Testis (tissue), 2 donors: Measurements from ENCODE around the gene KRT8.

Experiments
- POLR2A ChIP-seq: fragments of 450-650 bp; IDR thresholded peaks from one replicate; pipeline ENCODE4 v1.6.1; 2017; ENCODE audit warnings: antibody characterized with exemption, mild to moderate bottlenecking, moderate library complexity
- TF ChIP-seq, protein P1 (sequence below), 3 experiments: fragments of 450-650 bp in 2 of 3; fragments of 200-600 bp in 1 of 3; sonication (generic) in 1 of 3; IDR thresholded peaks; one replicate each; pipeline ENCODE4 v1.5.1; 2016 to 2019; ENCODE audit warnings: antibody characterized with exemption in 3 of 3, mild to moderate bottlenecking in 2 of 3, moderate library complexity in 1 of 3

DNA sequence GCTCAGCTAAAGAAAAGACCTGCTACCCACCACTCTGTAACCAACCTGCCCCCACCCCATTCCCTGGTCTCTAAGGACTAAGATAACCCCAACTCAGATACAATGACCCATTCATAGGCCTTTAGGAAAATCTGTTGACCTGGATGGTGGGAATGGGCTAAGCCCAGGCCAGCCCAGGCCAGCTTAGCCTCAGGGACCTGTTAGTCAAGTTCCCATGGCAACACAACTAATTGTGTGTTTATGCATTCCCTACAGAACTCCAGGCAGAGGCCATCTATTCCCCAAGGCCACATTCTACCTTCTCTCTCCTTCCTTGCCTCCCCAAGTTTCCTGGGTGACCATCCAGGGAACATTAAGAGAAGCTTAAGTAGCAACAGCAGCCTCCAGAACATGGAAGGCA is 16.1 kb upstream of the KRT8 start:
- TF ChIP-seq, protein P1, sequence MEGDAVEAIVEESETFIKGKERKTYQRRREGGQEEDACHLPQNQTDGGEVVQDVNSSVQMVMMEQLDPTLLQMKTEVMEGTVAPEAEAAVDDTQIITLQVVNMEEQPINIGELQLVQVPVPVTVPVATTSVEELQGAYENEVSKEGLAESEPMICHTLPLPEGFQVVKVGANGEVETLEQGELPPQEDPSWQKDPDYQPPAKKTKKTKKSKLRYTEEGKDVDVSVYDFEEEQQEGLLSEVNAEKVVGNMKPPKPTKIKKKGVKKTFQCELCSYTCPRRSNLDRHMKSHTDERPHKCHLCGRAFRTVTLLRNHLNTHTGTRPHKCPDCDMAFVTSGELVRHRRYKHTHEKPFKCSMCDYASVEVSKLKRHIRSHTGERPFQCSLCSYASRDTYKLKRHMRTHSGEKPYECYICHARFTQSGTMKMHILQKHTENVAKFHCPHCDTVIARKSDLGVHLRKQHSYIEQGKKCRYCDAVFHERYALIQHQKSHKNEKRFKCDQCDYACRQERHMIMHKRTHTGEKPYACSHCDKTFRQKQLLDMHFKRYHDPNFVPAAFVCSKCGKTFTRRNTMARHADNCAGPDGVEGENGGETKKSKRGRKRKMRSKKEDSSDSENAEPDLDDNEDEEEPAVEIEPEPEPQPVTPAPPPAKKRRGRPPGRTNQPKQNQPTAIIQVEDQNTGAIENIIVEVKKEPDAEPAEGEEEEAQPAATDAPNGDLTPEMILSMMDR (IDR thresholded peaks at IDR 0.05), result no peak
- TF ChIP-seq POLR2A, result no peak
